ENCODE data around the gene OXT.
"Not testable (repeated sequence)": the region's sequence is repeated elsewhere in the genome, so short reads cannot be mapped to it uniquely, and the experiment has no call there.

Gene OXT

DNA sequence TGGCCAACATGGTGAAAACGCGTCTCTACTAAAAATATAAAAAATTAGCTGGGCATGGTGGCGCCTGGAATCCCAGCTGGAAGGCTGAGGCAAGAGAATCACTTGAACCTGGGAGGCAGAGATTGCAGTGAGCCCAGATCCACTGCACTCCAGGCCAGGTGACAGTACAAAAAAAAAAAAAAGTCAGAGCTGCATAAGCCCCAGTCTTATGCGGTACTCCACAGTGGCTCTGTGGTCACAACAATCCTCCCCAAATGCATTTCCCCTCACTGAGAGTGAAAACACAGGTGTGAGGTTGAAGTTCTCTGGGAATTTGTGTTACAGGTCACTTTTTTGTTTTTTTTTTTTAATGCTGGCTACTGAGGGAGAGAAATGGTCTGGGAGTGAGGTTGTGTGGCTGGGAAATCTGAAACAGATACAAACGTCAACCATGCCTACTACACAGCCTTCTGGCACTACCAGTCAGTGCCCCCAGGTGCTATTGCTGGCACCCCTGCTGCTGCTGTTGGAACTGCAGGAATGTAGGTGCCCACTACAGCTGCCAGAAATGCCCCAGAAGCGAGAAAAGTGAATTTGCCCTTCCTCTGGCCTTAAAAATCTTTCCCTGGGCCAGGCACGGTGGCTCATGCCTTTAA is 19.9 kb upstream of the OXT start:
- H3K4me3 ChIP-seq (ENCODE audit: control insufficient read depth, low read depth, low read length) = no peak overlapping the region
- TF ChIP-seq, protein P1, sequence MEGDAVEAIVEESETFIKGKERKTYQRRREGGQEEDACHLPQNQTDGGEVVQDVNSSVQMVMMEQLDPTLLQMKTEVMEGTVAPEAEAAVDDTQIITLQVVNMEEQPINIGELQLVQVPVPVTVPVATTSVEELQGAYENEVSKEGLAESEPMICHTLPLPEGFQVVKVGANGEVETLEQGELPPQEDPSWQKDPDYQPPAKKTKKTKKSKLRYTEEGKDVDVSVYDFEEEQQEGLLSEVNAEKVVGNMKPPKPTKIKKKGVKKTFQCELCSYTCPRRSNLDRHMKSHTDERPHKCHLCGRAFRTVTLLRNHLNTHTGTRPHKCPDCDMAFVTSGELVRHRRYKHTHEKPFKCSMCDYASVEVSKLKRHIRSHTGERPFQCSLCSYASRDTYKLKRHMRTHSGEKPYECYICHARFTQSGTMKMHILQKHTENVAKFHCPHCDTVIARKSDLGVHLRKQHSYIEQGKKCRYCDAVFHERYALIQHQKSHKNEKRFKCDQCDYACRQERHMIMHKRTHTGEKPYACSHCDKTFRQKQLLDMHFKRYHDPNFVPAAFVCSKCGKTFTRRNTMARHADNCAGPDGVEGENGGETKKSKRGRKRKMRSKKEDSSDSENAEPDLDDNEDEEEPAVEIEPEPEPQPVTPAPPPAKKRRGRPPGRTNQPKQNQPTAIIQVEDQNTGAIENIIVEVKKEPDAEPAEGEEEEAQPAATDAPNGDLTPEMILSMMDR (IDR thresholded peaks at IDR 0.05; ENCODE audit: control insufficient read depth, insufficient read depth, low read depth, low read length, missing control alignments) = no peak
- DNase-seq (ENCODE audit: low read depth) = no peak

DNA sequence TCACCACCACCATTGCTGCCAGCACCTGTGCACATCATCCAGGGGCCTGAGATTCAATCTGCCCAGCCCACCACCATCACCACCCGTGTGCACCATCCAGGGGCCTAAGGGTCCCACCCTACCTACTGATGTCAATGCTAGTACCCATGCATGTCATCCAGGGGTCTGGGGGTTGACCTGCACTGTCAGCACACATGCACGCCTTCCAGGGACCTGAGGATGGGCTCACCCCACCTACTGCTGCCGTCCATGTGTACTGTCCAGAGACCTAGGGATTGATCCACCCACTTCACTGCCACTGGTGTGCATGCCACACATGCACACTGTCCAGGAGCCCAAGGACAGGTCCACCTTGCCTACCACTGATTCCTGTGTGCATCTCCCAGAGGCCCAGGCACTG is 11.9 kb upstream of the OXT start:
- no peak overlapping the region for H3K4me3 ChIP-seq (ENCODE audit: control insufficient read depth, low read depth, low read length)
- TF ChIP-seq, protein P1 (IDR thresholded peaks at IDR 0.05; ENCODE audit: control insufficient read depth, insufficient read depth, low read depth, low read length, missing control alignments) = no peak
- DNase-seq (ENCODE audit: low read depth) = no peak

DNA sequence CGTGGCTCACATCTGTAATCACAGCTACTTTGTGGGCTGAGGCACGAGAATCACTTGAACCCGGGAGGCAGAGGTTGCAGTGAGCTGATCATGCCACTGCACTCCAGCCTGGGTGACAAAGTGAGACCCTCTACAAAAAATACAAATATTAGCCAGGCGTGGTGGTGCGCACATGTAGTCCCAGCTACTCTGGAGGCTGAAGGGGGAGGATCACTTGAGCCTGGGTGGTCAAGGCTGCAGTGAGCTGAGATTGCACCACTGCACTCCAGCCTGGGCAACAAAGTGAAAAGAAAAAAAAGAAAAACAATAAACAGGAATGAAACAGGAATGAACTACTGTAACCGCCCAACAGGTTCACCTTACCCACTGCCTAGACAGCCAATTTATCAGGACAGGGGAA is 7.3 kb upstream of the OXT start:
- DNase-seq (ENCODE audit: low read depth); H3K4me3 ChIP-seq (ENCODE audit: control insufficient read depth, low read depth, low read length): not testable (repeated sequence)

DNA sequence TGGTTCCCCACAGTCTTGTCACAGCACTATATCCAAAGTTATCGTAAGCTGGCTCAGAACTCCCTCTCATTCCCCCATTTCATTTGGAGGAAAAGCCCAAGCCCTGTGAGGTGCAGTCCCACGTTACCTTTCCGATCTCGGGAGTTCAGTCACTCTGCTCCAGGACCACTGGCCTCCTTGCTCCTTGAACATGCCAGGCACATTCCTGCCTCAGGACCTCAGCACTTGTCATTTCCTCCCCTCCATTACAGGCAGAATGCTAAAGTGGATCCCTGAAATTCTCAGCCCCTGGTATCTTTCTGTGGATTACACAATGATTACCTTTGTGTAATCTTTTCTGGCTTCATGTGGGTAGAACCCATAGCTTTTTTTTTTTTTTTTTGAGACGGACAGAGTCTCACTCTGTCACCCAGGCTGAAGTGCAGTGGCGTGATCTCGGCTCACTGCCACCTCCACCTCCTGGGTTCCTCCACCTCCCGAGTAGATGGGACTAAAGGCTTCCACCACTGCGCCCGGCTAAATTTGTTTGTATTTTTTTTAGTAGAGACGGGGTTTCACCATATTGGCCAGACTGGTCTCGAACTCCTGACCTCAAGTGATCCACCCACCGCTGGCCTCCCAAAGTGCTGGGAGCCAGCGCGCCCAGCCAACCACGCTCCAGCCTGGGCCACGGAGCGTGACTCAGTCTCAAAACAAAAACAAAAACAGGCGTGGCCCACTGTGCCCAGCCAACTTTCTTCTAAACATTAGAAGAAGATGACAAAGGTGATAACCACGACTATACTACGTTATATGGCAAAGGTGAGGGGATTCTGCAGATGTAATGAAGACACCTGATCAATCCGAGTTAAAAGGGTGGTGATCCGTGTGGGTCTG is 4.0 kb upstream of the OXT start:
- H3K4me3 ChIP-seq (ENCODE audit: control insufficient read depth, low read depth, low read length) = no peak overlapping the region
- TF ChIP-seq, protein P1 (IDR thresholded peaks at IDR 0.05; ENCODE audit: control insufficient read depth, insufficient read depth, low read depth, low read length, missing control alignments) = no peak
- DNase-seq (ENCODE audit: low read depth) = no peak

DNA sequence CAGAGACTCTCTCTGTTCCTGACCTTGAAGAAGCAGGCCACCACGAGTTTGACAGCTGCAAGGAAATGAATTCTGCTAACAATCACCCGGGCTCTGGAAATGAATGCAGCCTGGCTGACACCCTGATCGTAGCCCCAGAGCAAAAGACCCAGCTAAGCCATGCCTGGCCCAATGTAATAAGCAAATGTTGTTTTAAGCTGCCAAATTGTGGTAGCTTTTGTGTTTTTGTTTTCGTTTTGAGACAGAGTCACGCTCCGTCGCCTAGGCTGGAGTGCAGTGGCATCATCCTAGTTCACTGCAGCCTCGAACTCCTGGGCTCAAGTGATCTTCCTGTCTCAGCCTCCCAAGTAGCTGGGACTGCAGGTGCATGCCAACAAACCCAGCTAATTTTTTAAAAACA is 3.3 kb upstream of the OXT start:
- TF ChIP-seq, protein P1 (IDR thresholded peaks at IDR 0.05; ENCODE audit: control insufficient read depth, insufficient read depth, low read depth, low read length, missing control alignments) = no peak
- no peak overlapping the region for H3K4me3 ChIP-seq (ENCODE audit: control insufficient read depth, low read depth, low read length)
- no peak for DNase-seq (ENCODE audit: low read depth)

DNA sequence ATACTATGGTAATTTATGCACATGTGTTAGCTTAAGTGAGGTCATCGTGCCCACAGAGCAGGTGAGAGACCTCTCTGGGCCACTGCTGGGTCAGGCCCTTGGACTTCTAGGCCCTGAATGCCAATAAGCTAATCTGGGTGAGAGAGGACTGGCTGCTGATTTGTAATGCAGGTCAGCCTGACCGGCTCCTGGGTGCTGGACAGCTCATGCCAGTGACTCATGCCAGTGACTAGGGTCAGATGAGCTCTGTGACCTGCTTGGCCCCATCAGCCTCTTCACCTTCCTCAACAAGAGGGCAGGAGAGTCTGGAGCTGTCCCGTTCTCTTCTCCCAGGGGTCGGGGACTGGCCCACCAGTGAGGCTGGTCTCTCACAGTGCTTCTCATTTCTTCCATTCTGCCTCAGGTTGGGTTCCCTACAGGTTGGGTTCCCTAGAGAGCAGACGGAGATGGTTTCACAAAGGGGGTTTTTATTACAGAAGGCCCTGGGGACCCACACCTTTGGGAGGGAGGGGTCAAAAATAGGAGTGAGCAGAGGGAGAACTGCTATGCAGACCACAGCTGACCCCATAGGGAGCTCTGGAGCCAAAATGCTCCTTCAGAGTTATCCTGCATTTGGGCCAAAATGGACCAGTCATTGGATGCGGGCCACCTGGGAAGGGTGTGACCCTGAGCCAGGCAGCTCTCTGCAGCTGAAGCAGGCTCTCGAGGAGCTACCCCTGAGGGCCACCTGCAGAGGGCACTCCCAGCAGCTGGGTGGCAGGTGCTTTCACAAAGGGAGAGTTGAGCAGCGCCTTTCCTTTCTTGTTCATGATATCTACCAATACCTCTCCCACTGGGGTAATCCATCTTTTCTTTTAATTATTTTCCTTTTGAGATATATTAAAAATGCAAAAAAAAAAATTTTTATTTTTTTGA is 2.2 kb upstream of the OXT start:
- no peak for DNase-seq (ENCODE audit: low read depth)
- TF ChIP-seq, protein P1 (IDR thresholded peaks at IDR 0.05; ENCODE audit: control insufficient read depth, insufficient read depth, low read depth, low read length, missing control alignments) = no peak
- H3K4me3 ChIP-seq (ENCODE audit: control insufficient read depth, low read depth, low read length) = no peak overlapping the region

All from AG09309 (cell line).